Bronchial epithelial cell (primary cell): Measurements from ENCODE around the gene WDPCP. TPM values are rescaled to one million over a fixed set of nuclear protein-coding genes. Genes with fewer than 3 reads are reported as not detected.

Experiments used
- DNase-seq: peaks from one replicate; pipeline ENCODE4 v3.0.0-alpha.2; 2010; ENCODE audit warnings: low read depth
- FAIRE-seq: peaks from 2 replicates; lab custom pipeline; 2011; peaks lifted over from hg19 to GRCh38; lab: Jason Lieb, UNC
- H3K27me3 ChIP-seq: 2 replicates; pipeline ENCODE4 v1.5.1; 2011; ENCODE audit warnings: low read length; ENCODE audit not compliant: control insufficient read depth, insufficient read depth
- H3K36me3 ChIP-seq: 2 replicates; pipeline ENCODE4 v1.5.1; 2011; ENCODE audit warnings: low read length; ENCODE audit not compliant: control insufficient read depth, insufficient read depth
- H3K4me3 ChIP-seq: 2 replicates; pipeline ENCODE4 v1.5.1; 2011; ENCODE audit warnings: mild to moderate bottlenecking, low read depth, low read length, control low read depth
- total RNA-seq: library from RNA; depleted of rRNA; stranded (reverse); fragments of >200 nt; gene quantifications from 2 replicates; pipeline ENCODE4 v1.2.1, GENCODE V29; 2014
- TF ChIP-seq, protein P1 (sequence below): IDR thresholded peaks from 2 replicates; pipeline ENCODE4 v1.5.1; 2011; ENCODE audit warnings: mild to moderate bottlenecking, moderate library complexity, low read length, control low read depth, inconsistent platforms; ENCODE audit not compliant: insufficient read depth, severe bottlenecking

The WDPCP gene
- total RNA-seq, 1 donor from 2014 or later: 3.2 TPM

DNA sequence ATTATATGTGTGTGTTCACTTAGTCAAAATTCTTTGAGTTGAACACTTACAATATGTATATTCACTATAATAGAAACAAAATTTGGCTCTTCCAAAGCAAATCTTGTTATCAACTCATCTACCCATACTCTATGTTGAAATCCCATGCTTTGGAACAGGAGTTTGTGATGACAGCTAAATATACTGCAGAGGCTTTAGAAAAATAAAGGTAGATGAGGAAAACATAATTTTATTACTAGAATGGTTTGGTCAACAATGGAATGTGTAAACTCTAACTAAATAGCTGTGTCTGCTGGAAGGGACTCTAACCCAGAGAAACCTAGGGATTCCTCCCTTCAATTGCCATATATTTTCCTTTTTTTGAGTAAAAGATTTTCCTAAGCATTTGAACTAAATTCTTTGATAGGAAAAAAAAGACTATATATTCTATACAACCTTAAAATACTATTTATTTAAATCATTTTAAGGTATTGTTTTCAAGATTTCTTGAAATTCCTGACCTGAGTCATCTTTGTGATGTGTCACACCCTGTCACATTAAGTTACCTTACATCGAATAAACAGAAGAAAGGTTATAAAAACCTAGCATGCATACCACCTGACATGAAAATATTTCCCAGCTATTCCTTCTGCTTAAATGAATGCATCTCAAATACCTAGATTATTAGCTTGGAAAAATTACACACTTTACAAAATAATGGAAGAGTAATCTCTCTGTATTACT, 362.2 kb downstream of the WDPCP start:
- Histone ChIP-seq H3K4me3 (no peak overlapping the region), H3K36me3 (no peaks in the 10 kb centered on the region), H3K27me3 (no peaks in the 10 kb centered on the region)
- FAIRE-seq (no peak), DNase-seq (peak; percentile 33)
- TF ChIP-seq, protein P1, sequence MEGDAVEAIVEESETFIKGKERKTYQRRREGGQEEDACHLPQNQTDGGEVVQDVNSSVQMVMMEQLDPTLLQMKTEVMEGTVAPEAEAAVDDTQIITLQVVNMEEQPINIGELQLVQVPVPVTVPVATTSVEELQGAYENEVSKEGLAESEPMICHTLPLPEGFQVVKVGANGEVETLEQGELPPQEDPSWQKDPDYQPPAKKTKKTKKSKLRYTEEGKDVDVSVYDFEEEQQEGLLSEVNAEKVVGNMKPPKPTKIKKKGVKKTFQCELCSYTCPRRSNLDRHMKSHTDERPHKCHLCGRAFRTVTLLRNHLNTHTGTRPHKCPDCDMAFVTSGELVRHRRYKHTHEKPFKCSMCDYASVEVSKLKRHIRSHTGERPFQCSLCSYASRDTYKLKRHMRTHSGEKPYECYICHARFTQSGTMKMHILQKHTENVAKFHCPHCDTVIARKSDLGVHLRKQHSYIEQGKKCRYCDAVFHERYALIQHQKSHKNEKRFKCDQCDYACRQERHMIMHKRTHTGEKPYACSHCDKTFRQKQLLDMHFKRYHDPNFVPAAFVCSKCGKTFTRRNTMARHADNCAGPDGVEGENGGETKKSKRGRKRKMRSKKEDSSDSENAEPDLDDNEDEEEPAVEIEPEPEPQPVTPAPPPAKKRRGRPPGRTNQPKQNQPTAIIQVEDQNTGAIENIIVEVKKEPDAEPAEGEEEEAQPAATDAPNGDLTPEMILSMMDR: no peak

GRCh38 chr2:63218800-63219526, 369.3 kb downstream of the WDPCP start:
- no peak overlapping the region for H3K4me3 ChIP-seq
- FAIRE-seq (no peak), DNase-seq (peak; percentile 17)
- H3K36me3 ChIP-seq: no peaks in the 10 kb centered on the region
- TF ChIP-seq, protein P1: no peak
- H3K27me3 ChIP-seq: no peaks in the 10 kb centered on the region

- FAIRE-seq (no peak), DNase-seq (no peak)
- no peaks in the 10 kb centered on the region for H3K27me3 ChIP-seq
- no peaks in the 10 kb centered on the region for H3K36me3 ChIP-seq
- H3K4me3 ChIP-seq: no peak overlapping the region
- TF ChIP-seq, protein P1: no peak
Measured at GRCh38 chr2:63195310-63195709, 393.0 kb downstream of the WDPCP start.

GRCh38 chr2:63194175-63194574, 394.1 kb downstream of the WDPCP start:
- H3K27me3 ChIP-seq: no peaks in the 10 kb centered on the region
- no peak for FAIRE-seq
- no peak overlapping the region for H3K4me3 ChIP-seq
- no peak for DNase-seq
- H3K36me3 ChIP-seq: no peaks in the 10 kb centered on the region
- TF ChIP-seq, protein P1: no peak

- no peaks in the 10 kb centered on the region for H3K36me3 ChIP-seq
- TF ChIP-seq, protein P1: no peak
- FAIRE-seq: no peak
- no peak overlapping the region for H3K4me3 ChIP-seq
- DNase-seq: no peak
- H3K27me3 ChIP-seq: no peaks in the 10 kb centered on the region
Measured at GRCh38 chr2:63192889-63193774, 395.1 kb downstream of the WDPCP start.
